Mesenchymal stem cell (in vitro differentiated cells and primary cell): ENCODE data around the gene TFAP2C.

Source experiments
- DNase-seq: peaks from one replicate; pipeline ENCODE4 v3.0.0-alpha.2; 2013
- H2AFZ ChIP-seq: one replicate; pipeline ENCODE4 v1.6.1; 2013; ENCODE audit warnings: low read depth, mild to moderate bottlenecking, control low read depth, inconsistent platforms, low read length, moderate library complexity
- H2AK5ac ChIP-seq: 2 replicates; pipeline ENCODE4 v1.6.1; 2013; ENCODE audit warnings: low read length, moderate library complexity, mild to moderate bottlenecking, inconsistent platforms; ENCODE audit not compliant: severe bottlenecking
- H2BK120ac ChIP-seq: one replicate; pipeline ENCODE4 v1.6.1; 2013; ENCODE audit warnings: low read depth, mild to moderate bottlenecking, inconsistent platforms, low read length, moderate library complexity
- H2BK12ac ChIP-seq, 2 experiments: one replicate each; pipeline ENCODE4 v1.6.1; 2013; ENCODE audit warnings: inconsistent platforms in 2 of 2, low read length in 2 of 2, mild to moderate bottlenecking in 2 of 2, moderate library complexity in 2 of 2, control low read depth in 1 of 2
- H2BK15ac ChIP-seq: one replicate; pipeline ENCODE4 v1.6.1; 2013; ENCODE audit warnings: mild to moderate bottlenecking, low read depth, inconsistent platforms; ENCODE audit not compliant: poor library complexity, severe bottlenecking
- H2BK5ac ChIP-seq: 2 replicates; pipeline ENCODE4 v1.6.1; 2013; ENCODE audit warnings: low read depth, mild to moderate bottlenecking, low read length, control low read depth, inconsistent platforms; ENCODE audit not compliant: poor library complexity, severe bottlenecking
- H3K14ac ChIP-seq, 2 experiments: one replicate each; pipeline ENCODE4 v1.6.1; 2013; ENCODE audit warnings: inconsistent platforms in 2 of 2, low read length in 2 of 2, control low read depth in 1 of 2, mild to moderate bottlenecking in 1 of 2, moderate library complexity in 1 of 2
- H3K18ac ChIP-seq, 2 experiments: one replicate each; pipeline ENCODE4 v1.6.1; 2013; ENCODE audit warnings: inconsistent platforms in 2 of 2, low read length in 2 of 2, control low read depth in 1 of 2, low read depth in 1 of 2, mild to moderate bottlenecking in 1 of 2
- H3K23ac ChIP-seq, 2 experiments: one replicate each; pipeline ENCODE4 v1.6.1; 2013; ENCODE audit warnings: inconsistent platforms in 2 of 2, low read length in 2 of 2, mild to moderate bottlenecking in 2 of 2, moderate library complexity in 2 of 2, control low read depth in 1 of 2
- H3K27ac ChIP-seq: 2 replicates; pipeline ENCODE4 v1.5.1; 2013; ENCODE audit warnings: mild to moderate bottlenecking, moderate library complexity, low read length, control low read depth, inconsistent platforms; ENCODE audit not compliant: poor library complexity, severe bottlenecking
- H3K27me3 ChIP-seq, 2 experiments: 2 replicates each; pipeline versions ENCODE4 v1.6.1 to v1.7.0; 2013; ENCODE audit warnings: low read length in 2 of 2, mild to moderate bottlenecking in 2 of 2, moderate library complexity in 2 of 2, control low read depth in 1 of 2, inconsistent platforms in 1 of 2; ENCODE audit not compliant: control insufficient read depth in 1 of 2, insufficient read depth in 1 of 2
- H3K36me3 ChIP-seq, 2 experiments: 2 replicates each; pipeline versions ENCODE4 v1.6.1 to v1.7.0; 2013; ENCODE audit warnings: low read length in 2 of 2, control low read depth in 1 of 2, inconsistent platforms in 1 of 2, low read depth in 1 of 2, mild to moderate bottlenecking in 1 of 2; ENCODE audit not compliant: insufficient read depth in 2 of 2, control insufficient read depth in 1 of 2
- H3K4ac ChIP-seq, 2 experiments: one replicate each; pipeline ENCODE4 v1.6.1; 2013; ENCODE audit warnings: inconsistent platforms in 2 of 2, low read length in 2 of 2, mild to moderate bottlenecking in 2 of 2, moderate library complexity in 2 of 2, control low read depth in 1 of 2, low read depth in 1 of 2
- H3K4me1 ChIP-seq: 2 replicates; pipeline ENCODE4 v1.6.1; 2013; ENCODE audit warnings: low read depth, low read length, control low read depth; ENCODE audit not compliant: control insufficient read depth, insufficient read depth
- H3K4me2 ChIP-seq: 2 replicates; pipeline ENCODE4 v1.6.1; 2013; ENCODE audit warnings: low read length, mild to moderate bottlenecking, inconsistent platforms; ENCODE audit not compliant: poor library complexity, severe bottlenecking
- H3K4me3 ChIP-seq, 2 experiments: 2 replicates each; pipeline versions ENCODE4 v1.5.1 to v1.7.0; 2013; ENCODE audit warnings: low read length in 2 of 2, mild to moderate bottlenecking in 2 of 2, control low read depth in 1 of 2, low read depth in 1 of 2; ENCODE audit not compliant: insufficient read depth in 1 of 2
- H3K79me1 ChIP-seq: replicated peaks from 2 replicates; pipeline ENCODE4 v1.6.1; 2013; ENCODE audit warnings: mild to moderate bottlenecking, control low read depth, low read length, inconsistent platforms; ENCODE audit not compliant: poor library complexity, severe bottlenecking
- H3K9ac ChIP-seq: 2 replicates; pipeline ENCODE4 v1.7.0; 2013; ENCODE audit warnings: mild to moderate bottlenecking, low read length, moderate library complexity
- H3K9me3 ChIP-seq: 2 replicates; pipeline ENCODE4 v1.7.0; 2013; ENCODE audit warnings: mild to moderate bottlenecking, low read length; ENCODE audit not compliant: control insufficient read depth
- H4K8ac ChIP-seq: one replicate; pipeline ENCODE4 v1.6.1; 2013; ENCODE audit warnings: inconsistent platforms, mild to moderate bottlenecking, low read length, moderate library complexity
- H4K91ac ChIP-seq: one replicate; pipeline ENCODE4 v1.6.1; 2013; ENCODE audit warnings: mild to moderate bottlenecking, low read length, inconsistent platforms
- WGBS: methylation state at CpG from one replicate; pipeline ENCODE4 v1.1.7; 2013; ENCODE audit warnings: mixed read lengths; 5-methylcytosine and 5-hydroxymethylcytosine counted together

TFAP2C gene

GRCh38 chr20:56630086-56630493 is 984 bp downstream of the TFAP2C start:
- under 1% methylated on average over 31 of the region's 38 CpGs for WGBS
- Histone ChIP-seq H3K9ac (no peak overlapping the region), H3K23ac (no peak overlapping the region), H3K18ac (peak overlapping the region in 1 of 2 experiments; percentile 65), H3K4me3 (peak overlapping the region in 1 of 2 experiments; percentile 73), H2AFZ (peak overlapping the region; percentile 15), H2BK5ac (no peak overlapping the region), H4K91ac (no peak overlapping the region), H2BK15ac (no peak overlapping the region), H2BK120ac (no peak overlapping the region), H3K9me3 (no peaks in the 10 kb centered on the region), H3K4ac (no peak overlapping the region), H2AK5ac (no peak overlapping the region), H3K4me1 (peaks cover 44% of the 10 kb centered on the region), H3K4me2 (peak overlapping the region; percentile 97), H3K27me3 (peaks cover 36 to 100% of the 10 kb centered on the region in 2 experiments), H3K79me1 (peaks cover 9% of the 10 kb centered on the region), H2BK12ac (peak overlapping the region in 1 of 2 experiments; percentile 26), H4K8ac (no peak overlapping the region), H3K27ac (peak overlapping the region; percentile 67), H3K14ac (no peak overlapping the region), H3K36me3 (peaks cover 0 to 5% of the 10 kb centered on the region in 2 experiments)
- DNase-seq = peak; percentile 85

- H3K4me1 ChIP-seq = peaks cover 41% of the 10 kb centered on the region
- peaks cover 0 to 4% of the 10 kb centered on the region in 2 experiments for H3K36me3 ChIP-seq
- H3K27ac ChIP-seq = peak overlapping the region; percentile 67
- no peak overlapping the region for H3K9ac ChIP-seq
- H3K4me2 ChIP-seq = peak overlapping the region; percentile 97
- peaks cover 11% of the 10 kb centered on the region for H3K79me1 ChIP-seq
- 2% methylated on average over 68 of the region's 82 CpGs for WGBS
- H2BK15ac ChIP-seq = no peak overlapping the region
- H4K8ac ChIP-seq = no peak overlapping the region
- H3K14ac ChIP-seq = no peak overlapping the region
- no peak overlapping the region for H3K18ac ChIP-seq
- peak overlapping the region; percentile 33 for H2BK5ac ChIP-seq
- no peak overlapping the region for H3K4ac ChIP-seq
- H2BK120ac ChIP-seq = no peak overlapping the region
- peak overlapping the region in 1 of 2 experiments; percentile 73 for H3K4me3 ChIP-seq
- H3K23ac ChIP-seq = no peak overlapping the region
- no peak for DNase-seq
- H3K9me3 ChIP-seq = no peaks in the 10 kb centered on the region
- H2AFZ ChIP-seq = no peak overlapping the region
- no peak overlapping the region for H4K91ac ChIP-seq
- peak overlapping the region in 1 of 2 experiments; percentile 26 for H2BK12ac ChIP-seq
- H3K27me3 ChIP-seq = peaks cover 30 to 98% of the 10 kb centered on the region in 2 experiments
- no peak overlapping the region for H2AK5ac ChIP-seq
Observed at GRCh38 chr20:56630506-56631317, 1.6 kb downstream of the TFAP2C start.

GRCh38 chr20:56631318-56631989 is 2.3 kb downstream of the TFAP2C start:
- Histone ChIP-seq H3K27me3 (peaks cover 23 to 96% of the 10 kb centered on the region in 2 experiments), H3K4ac (no peak overlapping the region), H4K8ac (peak overlapping the region; percentile 29), H3K18ac (no peak overlapping the region), H4K91ac (no peak overlapping the region), H3K23ac (no peak overlapping the region), H2BK120ac (no peak overlapping the region), H3K4me3 (peak overlapping the region in 1 of 2 experiments; percentile 73), H2BK5ac (no peak overlapping the region), H2BK12ac (peak overlapping the region in 1 of 2 experiments; percentile 19), H3K9ac (no peak overlapping the region), H3K9me3 (no peaks in the 10 kb centered on the region), H2AK5ac (no peak overlapping the region), H3K4me2 (peak overlapping the region; percentile 97), H2BK15ac (no peak overlapping the region), H3K79me1 (peaks cover 11% of the 10 kb centered on the region), H3K36me3 (peaks cover 0 to 4% of the 10 kb centered on the region in 2 experiments), H3K27ac (no peak overlapping the region), H3K4me1 (peaks cover 38% of the 10 kb centered on the region), H2AFZ (no peak overlapping the region), H3K14ac (no peak overlapping the region)
- no peak for DNase-seq
- WGBS = 14% methylated on average over 44 of the region's 48 CpGs

- H3K9me3 ChIP-seq = no peaks in the 10 kb centered on the region
- H2BK5ac ChIP-seq = no peak overlapping the region
- H4K91ac ChIP-seq = no peak overlapping the region
- H3K4ac ChIP-seq = no peak overlapping the region
- no peak overlapping the region for H3K27ac ChIP-seq
- H3K4me3 ChIP-seq = no peak overlapping the region
- no peak overlapping the region for H2BK120ac ChIP-seq
- no peak overlapping the region for H3K9ac ChIP-seq
- no peak overlapping the region for H2BK15ac ChIP-seq
- 59% methylated on average over 5 of the region's 5 CpGs for WGBS
- H3K23ac ChIP-seq = no peak overlapping the region
- H3K79me1 ChIP-seq = peaks cover 11% of the 10 kb centered on the region
- DNase-seq = peak; percentile 10
- peaks cover 0 to 4% of the 10 kb centered on the region in 2 experiments for H3K36me3 ChIP-seq
- H2AK5ac ChIP-seq = no peak overlapping the region
- H3K4me1 ChIP-seq = peaks cover 33% of the 10 kb centered on the region
- H2AFZ ChIP-seq = no peak overlapping the region
- no peak overlapping the region for H2BK12ac ChIP-seq
- H4K8ac ChIP-seq = no peak overlapping the region
- H3K4me2 ChIP-seq = peak overlapping the region; percentile 97
- no peak overlapping the region for H3K14ac ChIP-seq
- H3K18ac ChIP-seq = no peak overlapping the region
- peaks cover 18 to 91% of the 10 kb centered on the region in 2 experiments for H3K27me3 ChIP-seq
Observed at GRCh38 chr20:56631990-56632327, 2.9 kb downstream of the TFAP2C start.
